Measurements from ENCODE around the gene MVK.

- TF ChIP-seq CTCF (IDR thresholded peaks at IDR 0.05) (no peak), POLR2A (IDR thresholded peaks at IDR 0.05) (no peak)
These were observed 7.7 kb downstream of the MVK start for GRCh38 chr12:109581334-109581691.

All from thyroid gland (tissue), 4 donors.